Esophagus (tissue), 2 donors: ENCODE measurements around the gene ZC3H18. TPM values are rescaled to one million over a fixed set of nuclear protein-coding genes. Genes with fewer than 3 reads are reported as not detected.

Experiments
- H3K27ac ChIP-seq, 2 donors: one replicate each; pipeline ENCODE4 v1.5.1; 2013; ENCODE audit warnings: low read depth in 2 of 2, mild to moderate bottlenecking in 2 of 2, inconsistent platforms in 1 of 2, low read length in 1 of 2, moderate library complexity in 1 of 2
- H3K27me3 ChIP-seq, 2 donors: one replicate each; pipeline ENCODE4 v1.6.1; 2013; ENCODE audit warnings: low read length in 2 of 2, control low read depth in 1 of 2, mild to moderate bottlenecking in 1 of 2; ENCODE audit not compliant: insufficient read depth in 2 of 2, control insufficient read depth in 1 of 2
- H3K36me3 ChIP-seq, 2 donors: one replicate each; pipeline ENCODE4 v1.6.1; 2013; ENCODE audit warnings: low read length in 1 of 2; ENCODE audit not compliant: control insufficient read depth in 2 of 2, insufficient read depth in 2 of 2
- H3K4me1 ChIP-seq, 2 donors: one replicate each; pipeline ENCODE4 v1.6.1; 2013; ENCODE audit warnings: low read length in 1 of 2; ENCODE audit not compliant: control insufficient read depth in 2 of 2, insufficient read depth in 2 of 2
- H3K4me3 ChIP-seq, 2 donors: one replicate each; pipeline ENCODE4 v1.5.1; 2013; ENCODE audit warnings: low read length in 2 of 2, mild to moderate bottlenecking in 2 of 2, low read depth in 1 of 2, moderate library complexity in 1 of 2
- H3K9me3 ChIP-seq, 2 donors: one replicate each; pipeline ENCODE4 v1.6.1; 2013; ENCODE audit warnings: mild to moderate bottlenecking in 2 of 2, low read depth in 1 of 2, low read length in 1 of 2, moderate library complexity in 1 of 2; ENCODE audit not compliant: control insufficient read depth in 2 of 2, insufficient read depth in 1 of 2
- WGBS, 2 donors: extraction: QIAGEN DNeasy Blood & Tissue Kit; methylation state at CpG; one replicate each; pipeline ENCODE4 v1.1.7; 2013; 5-methylcytosine and 5-hydroxymethylcytosine counted together
- polyA plus RNA-seq, 2 donors: library from polyadenylated mRNA; stranded (reverse); fragments of 200-250 nt; gene quantifications; one replicate each; pipeline ENCODE4 v1.2.3, GENCODE V29; 2013
- donor health status: healthy with polysubstance abuse.
- donor health status: Bipolar disorder and iron deficiency.

ZC3H18 gene
- polyA plus RNA-seq, 2 donors: 19.1 to 24.5 TPM

DNA sequence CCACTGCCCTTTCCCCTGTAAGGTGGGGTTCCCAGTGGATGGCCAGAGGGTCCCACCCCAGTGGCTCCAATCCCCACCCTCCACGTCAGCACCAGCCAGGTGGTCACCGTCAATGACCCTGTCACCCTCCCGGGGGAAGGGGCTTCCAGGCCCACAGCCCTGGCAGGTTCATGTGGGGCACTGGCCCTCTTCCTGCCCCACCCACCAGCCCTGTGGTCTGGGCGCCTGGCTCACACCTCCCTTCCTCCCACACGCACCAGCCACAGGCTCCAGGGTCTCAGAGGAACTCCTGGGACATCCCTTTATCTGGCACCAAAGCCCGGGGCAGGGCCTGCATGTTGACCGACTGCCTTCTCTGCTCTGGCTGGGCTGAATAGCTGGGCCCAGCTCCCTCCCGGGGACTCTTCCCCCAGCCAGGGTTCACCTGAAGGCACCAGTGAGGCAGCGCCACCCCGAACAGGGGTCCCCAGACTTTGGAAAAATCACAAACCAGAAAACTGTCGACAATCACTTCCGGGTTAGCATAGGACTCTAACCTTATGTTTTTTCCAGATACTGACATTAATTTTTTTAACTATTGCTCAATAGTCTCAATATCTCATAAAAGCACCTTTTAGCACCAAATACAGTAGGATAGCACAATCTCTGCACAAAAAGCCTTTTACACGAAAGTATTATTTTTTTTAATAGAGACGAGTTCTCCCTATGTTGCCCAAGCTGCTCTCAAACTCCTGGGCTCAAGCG lies 21.9 kb upstream of the ZC3H18 start:
- Histone ChIP-seq H3K36me3 (no peaks in the 10 kb centered on the region), H3K9me3 (no peaks in the 10 kb centered on the region), H3K4me3 (no peak overlapping the region), H3K4me1 (no peaks in the 10 kb centered on the region), H3K27me3 (no peaks in the 10 kb centered on the region), H3K27ac (no peak overlapping the region)
- 63 to 68% methylated on average over 15 of the region's 15 CpGs for WGBS, 2 donors

DNA sequence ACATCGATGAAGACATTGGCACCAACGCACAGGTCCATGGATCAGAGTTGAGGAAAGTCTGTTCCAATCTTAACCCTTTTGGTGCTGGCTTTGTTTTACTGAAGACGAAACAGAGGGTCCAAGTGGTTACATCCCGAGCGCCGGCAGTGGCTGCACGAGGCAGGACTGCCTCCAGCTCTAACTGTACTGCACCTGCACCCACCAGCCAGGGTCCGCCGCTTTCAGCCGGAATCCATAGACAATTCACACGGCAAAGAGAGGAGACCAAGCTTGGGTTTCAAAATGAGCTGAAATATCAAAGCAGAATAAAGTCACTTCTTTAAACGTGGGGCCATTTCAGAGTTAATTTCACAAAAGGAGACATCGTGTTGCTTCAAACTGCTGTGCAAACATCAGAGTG lies 21.2 kb upstream of the ZC3H18 start:
- Histone ChIP-seq H3K27ac (no peak overlapping the region), H3K4me3 (no peak overlapping the region), H3K4me1 (no peaks in the 10 kb centered on the region), H3K9me3 (no peaks in the 10 kb centered on the region), H3K36me3 (no peaks in the 10 kb centered on the region), H3K27me3 (no peaks in the 10 kb centered on the region)
- WGBS, 2 donors: 63 to 74% methylated on average over 13 of the region's 13 CpGs

DNA sequence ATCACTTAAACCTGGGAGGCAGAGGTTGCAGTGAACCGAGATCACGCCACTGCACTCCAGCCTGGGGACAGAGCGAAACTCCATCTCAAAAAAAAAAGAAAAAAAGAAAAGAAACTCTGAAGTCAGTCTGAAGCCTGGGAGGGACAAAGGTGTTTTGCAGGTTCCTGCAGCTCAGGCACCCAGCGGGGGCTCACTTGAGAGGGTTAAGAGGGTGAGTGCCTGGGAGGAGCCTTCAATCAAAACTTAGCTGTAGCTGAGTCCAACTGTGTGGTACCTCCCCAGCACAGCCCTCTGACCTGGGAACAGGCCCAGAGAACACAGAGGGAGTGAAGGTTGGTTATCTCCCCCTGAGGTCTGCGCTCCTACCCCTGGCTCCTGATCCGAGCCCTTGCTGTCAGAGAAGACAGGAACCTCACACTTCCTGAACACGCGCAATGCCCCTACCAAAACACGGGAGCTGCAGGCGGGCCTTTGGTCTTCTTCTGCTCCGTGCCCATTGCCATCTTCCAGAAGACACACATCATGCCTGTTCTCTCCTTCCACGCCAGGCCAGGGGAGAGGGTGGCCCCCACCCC lies 20.4 kb upstream of the ZC3H18 start:
- H3K27me3 ChIP-seq: no peaks in the 10 kb centered on the region
- WGBS, 2 donors: 59 to 67% methylated on average over 12 of the region's 12 CpGs
- H3K27ac ChIP-seq: no peak overlapping the region
- no peaks in the 10 kb centered on the region for H3K9me3 ChIP-seq
- H3K4me1 ChIP-seq: no peaks in the 10 kb centered on the region
- no peaks in the 10 kb centered on the region for H3K36me3 ChIP-seq
- H3K4me3 ChIP-seq: no peak overlapping the region

DNA sequence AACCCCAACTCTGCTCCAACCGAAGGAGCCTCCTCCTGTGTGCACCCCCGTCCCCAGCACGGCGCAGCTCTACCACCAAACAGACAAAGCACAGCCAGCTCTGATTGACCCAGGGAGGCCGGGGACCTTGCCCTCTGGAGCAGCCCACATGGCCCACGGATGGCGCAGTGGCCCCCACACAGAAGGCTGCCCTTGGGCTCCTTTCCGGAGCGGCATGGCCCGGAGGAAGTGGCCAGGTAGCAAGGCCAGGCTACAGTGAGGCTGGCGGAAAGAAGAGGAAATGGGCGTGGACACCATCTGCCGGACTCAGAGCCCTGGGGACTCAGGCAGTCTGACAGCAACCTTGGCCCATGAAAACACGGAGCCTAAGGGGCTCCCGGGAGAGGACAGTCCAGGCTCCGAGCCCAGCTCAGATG lies 19.9 kb upstream of the ZC3H18 start:
- no peak overlapping the region for H3K27ac ChIP-seq
- no peak overlapping the region for H3K4me3 ChIP-seq
- no peaks in the 10 kb centered on the region for H3K36me3 ChIP-seq
- no peaks in the 10 kb centered on the region for H3K9me3 ChIP-seq
- H3K27me3 ChIP-seq: no peaks in the 10 kb centered on the region
- WGBS, 2 donors: 51 to 53% methylated on average over 16 of the region's 16 CpGs
- no peaks in the 10 kb centered on the region for H3K4me1 ChIP-seq

DNA sequence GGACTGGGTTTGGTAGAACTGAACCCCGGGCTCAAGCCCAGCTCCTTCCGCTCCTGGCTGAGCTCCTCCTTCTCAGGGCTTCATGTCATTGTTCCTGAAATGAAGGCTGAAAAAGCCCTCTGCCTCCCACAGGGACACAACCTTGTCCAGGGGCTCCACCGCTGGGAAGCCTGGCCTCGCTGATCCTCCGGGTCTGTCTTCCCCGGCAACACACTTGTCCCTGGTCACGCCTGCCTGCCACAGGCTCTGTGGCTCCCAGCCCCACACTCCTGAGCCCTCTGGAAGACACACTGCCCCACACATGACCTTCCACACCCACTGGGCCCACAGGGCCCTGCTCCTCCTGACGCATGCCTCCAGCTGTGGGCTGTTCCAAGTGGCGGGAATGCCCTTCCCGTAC lies 18.0 kb upstream of the ZC3H18 start:
- Histone ChIP-seq H3K9me3 (no peaks in the 10 kb centered on the region), H3K27me3 (no peaks in the 10 kb centered on the region), H3K27ac (no peak overlapping the region), H3K4me3 (no peak overlapping the region), H3K4me1 (no peaks in the 10 kb centered on the region), H3K36me3 (no peaks in the 10 kb centered on the region)
- WGBS, 2 donors: 83 to 86% methylated on average over 10 of the region's 10 CpGs

DNA sequence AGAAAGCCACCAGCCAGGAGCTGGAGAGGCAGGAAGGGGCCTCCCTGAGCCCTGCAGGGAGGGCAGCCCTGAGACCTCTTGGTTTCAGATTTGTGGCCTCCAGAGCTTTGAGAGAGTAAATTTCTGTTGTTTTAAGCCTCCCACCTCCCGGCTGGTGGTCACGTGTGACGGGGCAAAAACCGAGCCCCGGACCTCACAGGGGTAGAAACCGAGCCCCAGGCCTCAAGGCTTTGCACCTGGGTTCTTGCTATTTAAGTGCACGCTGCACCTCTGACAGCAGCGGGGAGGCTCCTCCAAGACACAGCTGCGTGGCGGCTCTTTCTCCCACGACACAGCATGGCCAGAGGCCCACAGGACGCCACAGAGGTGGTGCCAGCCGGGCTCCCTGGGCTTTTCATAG lies 17.4 kb upstream of the ZC3H18 start:
- H3K9me3 ChIP-seq: no peaks in the 10 kb centered on the region
- no peak overlapping the region for H3K27ac ChIP-seq
- WGBS, 2 donors: 52 to 65% methylated on average over 13 of the region's 13 CpGs
- no peaks in the 10 kb centered on the region for H3K4me1 ChIP-seq
- no peaks in the 10 kb centered on the region for H3K27me3 ChIP-seq
- H3K36me3 ChIP-seq: no peaks in the 10 kb centered on the region
- H3K4me3 ChIP-seq: no peak overlapping the region

DNA sequence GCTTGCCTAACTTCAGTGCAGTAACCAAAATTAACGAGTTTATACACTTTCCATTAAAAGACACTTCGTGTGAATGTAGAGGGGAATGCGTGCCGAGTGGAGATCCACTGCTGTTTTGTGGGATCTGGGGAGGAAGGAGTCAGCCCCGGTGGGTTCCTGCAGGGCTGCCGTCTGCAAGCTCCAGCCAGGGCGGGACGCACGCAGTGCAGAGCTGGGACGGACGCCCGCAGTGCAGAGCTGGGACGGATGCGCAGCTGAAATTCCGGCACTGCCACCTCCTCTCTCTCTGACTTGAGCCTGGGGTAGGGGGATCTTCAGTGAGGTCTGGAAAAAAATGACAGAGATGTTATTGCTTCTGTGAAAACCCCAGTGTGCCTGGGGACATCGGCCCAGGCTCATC lies 16.5 kb upstream of the ZC3H18 start:
- H3K27ac ChIP-seq: no peak overlapping the region
- WGBS, 2 donors: 77 to 79% methylated on average over 16 of the region's 16 CpGs
- no peaks in the 10 kb centered on the region for H3K27me3 ChIP-seq
- H3K9me3 ChIP-seq: no peaks in the 10 kb centered on the region
- no peaks in the 10 kb centered on the region for H3K36me3 ChIP-seq
- H3K4me1 ChIP-seq: no peaks in the 10 kb centered on the region
- H3K4me3 ChIP-seq: no peak overlapping the region

DNA sequence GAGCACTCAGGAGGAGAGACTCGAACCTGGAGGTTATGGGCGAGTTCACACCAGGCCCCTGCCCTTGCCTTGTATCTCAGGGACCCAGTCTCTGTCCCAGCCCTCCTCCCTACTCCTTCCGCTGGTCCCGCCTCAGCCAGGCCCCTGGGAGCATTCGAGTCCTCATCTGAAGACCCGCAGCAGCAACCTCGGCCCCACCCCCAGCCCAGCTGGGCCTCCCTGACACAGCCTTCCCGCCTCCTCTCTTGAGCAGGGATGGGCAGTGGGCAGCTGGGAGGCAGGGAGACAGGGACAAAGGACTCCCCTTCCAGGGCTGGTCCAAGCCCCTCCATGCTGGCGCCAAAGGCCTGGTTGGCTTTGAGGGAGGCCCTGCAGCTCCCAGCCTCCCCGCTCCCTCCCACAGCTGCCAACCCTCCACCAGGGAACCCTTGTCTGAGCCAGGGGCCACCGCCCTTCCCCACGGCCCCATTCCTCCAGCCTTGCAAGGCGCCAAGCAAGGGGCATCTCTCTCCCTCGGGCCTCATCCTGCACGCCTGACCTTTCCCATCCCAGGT lies 15.4 kb upstream of the ZC3H18 start:
- H3K36me3 ChIP-seq: no peaks in the 10 kb centered on the region
- 61 to 66% methylated on average over 15 of the region's 15 CpGs for WGBS, 2 donors
- no peak overlapping the region for H3K27ac ChIP-seq
- H3K27me3 ChIP-seq: no peaks in the 10 kb centered on the region
- no peaks in the 10 kb centered on the region for H3K4me1 ChIP-seq
- H3K9me3 ChIP-seq: no peaks in the 10 kb centered on the region
- H3K4me3 ChIP-seq: no peak overlapping the region

DNA sequence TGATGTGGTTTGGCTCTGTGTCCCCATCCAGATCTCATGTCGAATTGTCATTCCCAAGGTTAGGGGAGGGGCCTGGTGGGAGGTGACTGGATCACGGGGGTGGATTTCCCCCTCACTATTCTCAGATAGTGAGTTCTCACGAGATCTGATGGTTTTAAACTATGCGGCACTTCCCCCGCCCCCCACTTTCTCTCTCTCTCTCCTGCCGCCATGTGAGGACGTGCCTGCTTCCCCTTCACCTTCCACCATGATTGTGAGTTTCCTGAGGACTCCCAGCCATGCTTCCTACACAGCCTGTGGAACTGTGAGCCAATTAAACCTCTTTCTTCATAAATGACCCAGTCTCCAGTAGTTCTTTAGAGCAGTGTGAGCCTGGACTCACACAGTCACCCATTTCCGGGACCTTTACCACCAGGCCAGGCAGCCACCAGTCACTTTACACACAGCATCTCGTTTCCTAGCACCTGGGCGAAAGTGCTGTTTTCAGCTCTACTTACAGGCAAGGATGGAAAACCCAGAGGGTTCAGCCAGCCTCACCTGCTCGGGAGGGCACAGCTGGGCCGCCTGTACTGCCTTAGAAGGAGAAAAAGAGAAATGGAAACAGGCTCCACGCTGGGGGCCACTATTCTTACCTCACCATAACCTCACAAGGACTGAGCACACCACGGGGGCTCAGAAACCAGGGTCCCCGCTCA lies 13.8 kb upstream of the ZC3H18 start:
- H3K36me3 ChIP-seq: no peaks in the 10 kb centered on the region
- H3K27me3 ChIP-seq: no peaks in the 10 kb centered on the region
- no peaks in the 10 kb centered on the region for H3K4me1 ChIP-seq
- no peaks in the 10 kb centered on the region for H3K9me3 ChIP-seq
- H3K4me3 ChIP-seq: no peak overlapping the region
- WGBS, 2 donors: 82 to 83% methylated on average over 14 to 15 of the region's 15 CpGs
- H3K27ac ChIP-seq: no peak overlapping the region
